NCI-H2196 treated with DMSO at 0.1 percent for 48 hours (cell line): ENCODE results near the gene IL31.

ENCODE experiments used
- DNase-seq: peaks from one replicate; lab custom pipeline; 2025; ENCODE audit not compliant: unreplicated experiment; lab: John Stamatoyannopoulos, UW

The IL31 gene

GRCh38 chr12:122159882-122160281 is 14.1 kb downstream of the IL31 start:
- DNase-seq: no peak

- no peak for DNase-seq
Observed at GRCh38 chr12:122158700-122159285, 15.2 kb downstream of the IL31 start.

GRCh38 chr12:122155705-122156104 is 18.3 kb downstream of the IL31 start:
- DNase-seq: no peak

- DNase-seq: no peak
Observed at GRCh38 chr12:122152754-122153153, 21.3 kb downstream of the IL31 start.

GRCh38 chr12:122150127-122150681 is 23.8 kb downstream of the IL31 start:
- no peak for DNase-seq

- DNase-seq: no peak
Observed at GRCh38 chr12:122148657-122149056, 25.4 kb downstream of the IL31 start.

GRCh38 chr12:122147514-122148290 is 26.3 kb downstream of the IL31 start:
- no peak for DNase-seq

- DNase-seq: no peak
Observed at GRCh38 chr12:122145505-122146330, 28.3 kb downstream of the IL31 start.

- DNase-seq: no peak
Observed at GRCh38 chr12:122144885-122145284, 29.1 kb downstream of the IL31 start.

- DNase-seq: no peak
Observed at GRCh38 chr12:122142857-122143256, 31.2 kb downstream of the IL31 start.

GRCh38 chr12:122141911-122142725 is 31.9 kb downstream of the IL31 start:
- DNase-seq: no peak

GRCh38 chr12:122140467-122141257 is 33.4 kb downstream of the IL31 start:
- no peak for DNase-seq

GRCh38 chr12:122139941-122140340 is 34.1 kb downstream of the IL31 start:
- no peak for DNase-seq

GRCh38 chr12:122139266-122139665 is 34.8 kb downstream of the IL31 start:
- DNase-seq: no peak

GRCh38 chr12:122138616-122139015 is 35.4 kb downstream of the IL31 start:
- no peak for DNase-seq

- DNase-seq: no peak
Observed at GRCh38 chr12:122138181-122138580, 35.8 kb downstream of the IL31 start.

GRCh38 chr12:122137681-122138080 is 36.3 kb downstream of the IL31 start:
- peak; percentile 57 for DNase-seq

GRCh38 chr12:122137229-122137628 is 36.8 kb downstream of the IL31 start:
- DNase-seq: no peak

GRCh38 chr12:122135437-122136031 is 38.5 kb downstream of the IL31 start:
- no peak for DNase-seq
